Urinary bladder (tissue), 4 donors: ENCODE measurements around the gene MBOAT2. TPM values are rescaled to one million over a fixed set of nuclear protein-coding genes. Genes with fewer than 3 reads are reported as not detected.

Experiments used
- DNase-seq: peaks from one replicate; pipeline ENCODE4 v3.0.0-alpha.2; 2015; ENCODE audit errors: extremely low spot score
- H3K27ac ChIP-seq: one replicate; pipeline ENCODE4 v1.5.1; 2013; ENCODE audit warnings: low read depth, mild to moderate bottlenecking, moderate library complexity
- H3K36me3 ChIP-seq: one replicate; pipeline ENCODE4 v1.6.1; 2013; ENCODE audit warnings: mild to moderate bottlenecking, moderate library complexity; ENCODE audit not compliant: insufficient read depth
- H3K4me1 ChIP-seq: one replicate; pipeline ENCODE4 v1.6.1; 2013; ENCODE audit warnings: mild to moderate bottlenecking, moderate library complexity; ENCODE audit not compliant: insufficient read depth
- H3K4me3 ChIP-seq: one replicate; pipeline ENCODE4 v1.5.1; 2013; ENCODE audit warnings: low read depth, low read length
- WGBS: extraction: QIAGEN DNeasy Blood & Tissue Kit; methylation state at CpG from one replicate; pipeline ENCODE4 v1.1.7; 2013; 5-methylcytosine and 5-hydroxymethylcytosine counted together
- polyA plus RNA-seq: library from polyadenylated mRNA; stranded (reverse); fragments of 200-250 nt; gene quantifications from one replicate; pipeline ENCODE4 v1.2.3, GENCODE V29; 2013
- total RNA-seq: library from RNA; depleted of rRNA; stranded (reverse); fragments of >200 nt; gene quantifications from one replicate; pipeline ENCODE4 v1.2.3, GENCODE V29; 2014
- donor health status: healthy with polysubstance abuse.
- donor health status: healthy.

MBOAT2 gene
- total and polyA plus RNA-seq, 2 donors = 9.4 to 58.4 TPM

GRCh38 chr2:8837795-8838140 lies 165.7 kb downstream of the MBOAT2 start:
- Histone ChIP-seq H3K27ac (no peak overlapping the region), H3K4me1 (peaks cover 7% of the 10 kb centered on the region), H3K4me3 (peak overlapping the region; percentile 100), H3K36me3 (no peaks in the 10 kb centered on the region)
- DNase-seq = no peak
- WGBS = 73% methylated on average over 11 of the region's 11 CpGs

GRCh38 chr2:8836971-8837794 lies 166.3 kb downstream of the MBOAT2 start, which contains the start of gene KIDINS220:
Gene KIDINS220 (minus strand): TSS chr2:8837613. CDS start chr2:8827093, 10,520 bp downstream.
- Histone ChIP-seq H3K27ac (peak within 1 kb of the TSS; percentile 56), H3K4me1 (peaks cover 7% of the 10 kb centered on the region), H3K4me3 (peak within 1 kb of the TSS; percentile 100), H3K36me3 (no peaks in the 10 kb centered on the region)
- peak; percentile 63 for DNase-seq
- WGBS = under 1% methylated on average over 67 of the region's 67 CpGs

- Histone ChIP-seq H3K4me1 (peaks cover 9% of the 10 kb centered on the region), H3K4me3 (no peak overlapping the region), H3K27ac (no peak overlapping the region), H3K36me3 (no peaks in the 10 kb centered on the region)
- DNase-seq = no peak
These were observed 168.2 kb downstream of the MBOAT2 start for GRCh38 chr2:8835279-8835678.

- Histone ChIP-seq H3K4me1 (peaks cover 9% of the 10 kb centered on the region), H3K27ac (no peak overlapping the region), H3K4me3 (no peak overlapping the region), H3K36me3 (no peaks in the 10 kb centered on the region)
- 92% methylated on average over 7 of the region's 7 CpGs for WGBS
- DNase-seq = no peak
These were observed 169.6 kb downstream of the MBOAT2 start for GRCh38 chr2:8833853-8834252.

- H3K36me3 ChIP-seq = no peaks in the 10 kb centered on the region
- H3K27ac ChIP-seq = no peak overlapping the region
- 87% methylated on average over 2 of the region's 2 CpGs for WGBS
- peaks cover 9% of the 10 kb centered on the region for H3K4me1 ChIP-seq
- no peak for DNase-seq
- H3K4me3 ChIP-seq = no peak overlapping the region
These were observed 172.0 kb downstream of the MBOAT2 start for GRCh38 chr2:8831516-8831915.

GRCh38 chr2:8827729-8828128 lies 175.8 kb downstream of the MBOAT2 start:
- DNase-seq = no peak
- Histone ChIP-seq H3K4me1 (peaks cover 2% of the 10 kb centered on the region), H3K27ac (no peak overlapping the region), H3K36me3 (peaks cover 3% of the 10 kb centered on the region), H3K4me3 (no peak overlapping the region)
- 88% methylated on average over 2 of the region's 2 CpGs for WGBS

GRCh38 chr2:8822218-8822617 lies 181.3 kb downstream of the MBOAT2 start:
- Histone ChIP-seq H3K27ac (no peak overlapping the region), H3K4me3 (no peak overlapping the region), H3K36me3 (peaks cover 3% of the 10 kb centered on the region), H3K4me1 (no peaks in the 10 kb centered on the region)
- WGBS = 76% methylated on average over 4 of the region's 4 CpGs
- no peak for DNase-seq

GRCh38 chr2:8821276-8822217 lies 181.9 kb downstream of the MBOAT2 start:
- Histone ChIP-seq H3K4me1 (no peaks in the 10 kb centered on the region), H3K27ac (peak overlapping the region; percentile 53), H3K36me3 (peaks cover 3% of the 10 kb centered on the region), H3K4me3 (no peak overlapping the region)
- no peak for DNase-seq
- WGBS = 39% methylated on average over 8 of the region's 8 CpGs

- 78% methylated on average over 8 of the region's 8 CpGs for WGBS
- no peaks in the 10 kb centered on the region for H3K4me1 ChIP-seq
- peaks cover 3% of the 10 kb centered on the region for H3K36me3 ChIP-seq
- H3K27ac ChIP-seq = no peak overlapping the region
- no peak overlapping the region for H3K4me3 ChIP-seq
- no peak for DNase-seq
These were observed 183.5 kb downstream of the MBOAT2 start for GRCh38 chr2:8819948-8820347.

GRCh38 chr2:8819194-8819593 lies 184.3 kb downstream of the MBOAT2 start:
- no peak for DNase-seq
- Histone ChIP-seq H3K4me1 (no peaks in the 10 kb centered on the region), H3K36me3 (no peaks in the 10 kb centered on the region), H3K4me3 (no peak overlapping the region), H3K27ac (no peak overlapping the region)
- WGBS = 82% methylated on average over 5 of the region's 5 CpGs

- H3K4me1 ChIP-seq = no peaks in the 10 kb centered on the region
- no peaks in the 10 kb centered on the region for H3K36me3 ChIP-seq
- no peak for DNase-seq
- 97% methylated on average over 1 of the region's 1 CpG for WGBS
- no peak overlapping the region for H3K4me3 ChIP-seq
- no peak overlapping the region for H3K27ac ChIP-seq
These were observed 186.3 kb downstream of the MBOAT2 start for GRCh38 chr2:8817221-8817620.

- peaks cover 1% of the 10 kb centered on the region for H3K36me3 ChIP-seq
- DNase-seq = no peak
- 95% methylated on average over 6 of the region's 6 CpGs for WGBS
- H3K27ac ChIP-seq = no peak overlapping the region
- no peak overlapping the region for H3K4me3 ChIP-seq
- H3K4me1 ChIP-seq = no peaks in the 10 kb centered on the region
These were observed 196.4 kb downstream of the MBOAT2 start for GRCh38 chr2:8806885-8807704.
